HG03196 (cell line): Measurements from ENCODE around the gene SAT2.
A peak's percentile ranks its signal among the peaks of the same experiment; 100 is the strongest.
"Not testable (repeated sequence)": the region's sequence is repeated elsewhere in the genome, so short reads cannot be mapped to it uniquely, and the experiment has no call there.

Experiments used
- ATAC-seq: cut with Tn5 transposase; IDR thresholded peaks from one replicate; pipeline ENCODE4 v1.9.1; 2021; ENCODE audit not compliant: unreplicated experiment

The SAT2 gene

GRCh38 chr17:7627250-7628121, at the start of gene SAT2:
Gene SAT2 (minus strand): TSS chr17:7627821. CDS start chr17:7627635, 186 bp downstream.
- peak; percentile 68 for ATAC-seq

- no peak for ATAC-seq
These were observed 48.9 kb upstream of the SAT2 start for GRCh38 chr17:7676533-7676932.

GRCh38 chr17:7674934-7675333, 47.3 kb upstream of the SAT2 start:
- ATAC-seq = no peak

GRCh38 chr17:7673239-7673638, 45.6 kb upstream of the SAT2 start:
- ATAC-seq = no peak

- no peak for ATAC-seq
These were observed 40.9 kb upstream of the SAT2 start for GRCh38 chr17:7668482-7668881.

- no peak for ATAC-seq
These were observed 40.2 kb upstream of the SAT2 start for GRCh38 chr17:7667656-7668406.

- ATAC-seq = no peak
These were observed 29.5 kb upstream of the SAT2 start for GRCh38 chr17:7656958-7657609.

GRCh38 chr17:7655541-7655840, 27.9 kb upstream of the SAT2 start:
- ATAC-seq = no peak

- ATAC-seq = no peak
These were observed 27.4 kb upstream of the SAT2 start for GRCh38 chr17:7654832-7655540.

GRCh38 chr17:7652388-7653356, 25.1 kb upstream of the SAT2 start:
- ATAC-seq = no peak

GRCh38 chr17:7651665-7652387, 24.2 kb upstream of the SAT2 start:
- ATAC-seq = no peak

- ATAC-seq = no peak
These were observed 23.6 kb upstream of the SAT2 start for GRCh38 chr17:7651097-7651664.

- ATAC-seq = no peak
These were observed 23.0 kb upstream of the SAT2 start, which contains the start of gene ATP1B2 for GRCh38 chr17:7650509-7651096. Gene ATP1B2 (plus strand): TSS chr17:7650926. CDS start chr17:7651519, 593 bp downstream.

GRCh38 chr17:7647018-7647417, 19.4 kb upstream of the SAT2 start:
- no peak for ATAC-seq

GRCh38 chr17:7646457-7646856, 18.8 kb upstream of the SAT2 start:
- no peak for ATAC-seq

- no peak for ATAC-seq
These were observed 17.2 kb upstream of the SAT2 start for GRCh38 chr17:7644775-7645174.

- ATAC-seq = not testable (repeated sequence)
These were observed 14.0 kb upstream of the SAT2 start for GRCh38 chr17:7641635-7642034.

- no peak for ATAC-seq
These were observed 13.2 kb upstream of the SAT2 start for GRCh38 chr17:7640783-7641182.

GRCh38 chr17:7636163-7636562, 8.5 kb upstream of the SAT2 start:
- ATAC-seq = no peak
